Mesendoderm (in vitro differentiated cells): ENCODE data around the gene G0S2.
A peak's percentile ranks its signal among the peaks of the same experiment; 100 is the strongest.

ENCODE experiments used
- DNase-seq: peaks from one replicate; pipeline ENCODE4 v3.0.0; 2013
- H2AK5ac ChIP-seq: 2 replicates; pipeline ENCODE4 v1.6.1; 2013; ENCODE audit warnings: low read length, inconsistent platforms
- H2BK120ac ChIP-seq: 2 replicates; pipeline ENCODE4 v1.6.1; 2013; ENCODE audit warnings: low read depth, mild to moderate bottlenecking, low read length, moderate library complexity, mixed read lengths
- H2BK15ac ChIP-seq: replicated peaks from 2 replicates; pipeline ENCODE4 v1.6.1; 2013; ENCODE audit warnings: low read depth, mild to moderate bottlenecking, moderate library complexity
- H2BK5ac ChIP-seq: 2 replicates; pipeline ENCODE4 v1.6.1; 2013; ENCODE audit warnings: low read length, inconsistent platforms
- H3K18ac ChIP-seq: 2 replicates; pipeline ENCODE4 v1.6.1; 2013; ENCODE audit warnings: mild to moderate bottlenecking, low read length, mixed read lengths
- H3K23ac ChIP-seq: one replicate; pipeline ENCODE4 v1.6.1; 2013; ENCODE audit warnings: low read length
- H3K27ac ChIP-seq: 2 replicates; pipeline ENCODE4 v1.5.1; 2013; ENCODE audit warnings: low read depth, mild to moderate bottlenecking, inconsistent platforms, low read length, moderate library complexity
- H3K27me3 ChIP-seq: 2 replicates; pipeline ENCODE4 v1.6.1; 2013; ENCODE audit warnings: low read length, control low read depth, mild to moderate bottlenecking, inconsistent platforms; ENCODE audit not compliant: insufficient read depth, poor library complexity
- H3K36me3 ChIP-seq: 2 replicates; pipeline ENCODE4 v1.6.1; 2013; ENCODE audit warnings: low read length, inconsistent platforms; ENCODE audit not compliant: control insufficient read depth, insufficient read depth
- H3K4ac ChIP-seq: one replicate; pipeline ENCODE4 v1.6.1; 2013; ENCODE audit warnings: low read depth, mild to moderate bottlenecking, low read length, moderate library complexity
- H3K4me1 ChIP-seq: 2 replicates; pipeline ENCODE4 v1.6.1; 2013; ENCODE audit warnings: low read depth, low read length, inconsistent platforms; ENCODE audit not compliant: control insufficient read depth
- H3K4me2 ChIP-seq: 2 replicates; pipeline ENCODE4 v1.6.1; 2013; ENCODE audit warnings: low read length
- H3K4me3 ChIP-seq: 2 replicates; pipeline ENCODE4 v1.5.1; 2013; ENCODE audit warnings: mild to moderate bottlenecking, low read length
- H3K56ac ChIP-seq: one replicate; pipeline ENCODE4 v1.6.1; 2013; ENCODE audit warnings: low read length
- H3K79me1 ChIP-seq: 2 replicates; pipeline ENCODE4 v1.6.1; 2013; ENCODE audit warnings: low read length, inconsistent platforms
- H3K79me2 ChIP-seq: 2 replicates; pipeline ENCODE4 v1.6.1; 2013; ENCODE audit warnings: mild to moderate bottlenecking, low read length; ENCODE audit not compliant: control insufficient read depth, insufficient read depth
- H3K9ac ChIP-seq: 2 replicates; pipeline ENCODE4 v1.6.1; 2013; ENCODE audit warnings: low read length, inconsistent platforms
- H4K5ac ChIP-seq: one replicate; pipeline ENCODE4 v1.6.1; 2013; ENCODE audit warnings: low read length
- H4K8ac ChIP-seq: one replicate; pipeline ENCODE4 v1.6.1; 2013; ENCODE audit warnings: low read depth, mild to moderate bottlenecking, control low read depth, low read length, moderate library complexity
- WGBS: extraction: QIAGEN DNeasy Blood & Tissue Kit; methylation state at CpG from one replicate; pipeline ENCODE4 v1.1.7; 2013; ENCODE audit warnings: low lambda C conversion rate, missing lambda C conversion rate; ENCODE audit not compliant: insufficient coverage; ENCODE audit errors: extremely low coverage; 5-methylcytosine and 5-hydroxymethylcytosine counted together

The G0S2 gene

GRCh38 chr1:209628618-209629299 lies 46.5 kb upstream of the G0S2 start:
- H3K23ac ChIP-seq = no peak overlapping the region
- H3K79me1 ChIP-seq = no peaks in the 10 kb centered on the region
- no peaks in the 10 kb centered on the region for H3K4me1 ChIP-seq
- H4K8ac ChIP-seq = no peak overlapping the region
- H2BK120ac ChIP-seq = no peak overlapping the region
- WGBS = no CpG with 5 or more reads among the region's 7 CpGs
- H2AK5ac ChIP-seq = no peak overlapping the region
- H3K27me3 ChIP-seq = no peaks in the 10 kb centered on the region
- no peak overlapping the region for H2BK15ac ChIP-seq
- no peak for DNase-seq
- H3K4ac ChIP-seq = no peak overlapping the region
- no peaks in the 10 kb centered on the region for H3K36me3 ChIP-seq
- H4K5ac ChIP-seq = no peak overlapping the region
- H3K79me2 ChIP-seq = no peaks in the 10 kb centered on the region
- no peak overlapping the region for H3K9ac ChIP-seq
- no peak overlapping the region for H3K18ac ChIP-seq
- H3K4me3 ChIP-seq = no peak overlapping the region
- no peak overlapping the region for H3K56ac ChIP-seq
- no peak overlapping the region for H3K4me2 ChIP-seq
- H3K27ac ChIP-seq = no peak overlapping the region
- H2BK5ac ChIP-seq = no peak overlapping the region

- Histone ChIP-seq H3K4me3 (no peak overlapping the region), H3K27ac (no peak overlapping the region), H3K27me3 (no peaks in the 10 kb centered on the region), H4K5ac (no peak overlapping the region), H3K56ac (no peak overlapping the region), H2AK5ac (no peak overlapping the region), H3K9ac (no peak overlapping the region), H2BK5ac (no peak overlapping the region), H2BK120ac (no peak overlapping the region), H3K4ac (no peak overlapping the region), H2BK15ac (no peak overlapping the region), H3K79me2 (no peaks in the 10 kb centered on the region), H4K8ac (no peak overlapping the region), H3K4me1 (no peaks in the 10 kb centered on the region), H3K79me1 (no peaks in the 10 kb centered on the region), H3K18ac (no peak overlapping the region), H3K23ac (no peak overlapping the region), H3K36me3 (no peaks in the 10 kb centered on the region), H3K4me2 (no peak overlapping the region)
- no peak for DNase-seq
- no CpG with 5 or more reads among the region's 11 CpGs for WGBS
Observed at GRCh38 chr1:209629621-209630382, 45.4 kb upstream of the G0S2 start.

- Histone ChIP-seq H4K5ac (no peak overlapping the region), H3K27ac (no peak overlapping the region), H3K4me3 (no peak overlapping the region), H3K4me2 (no peak overlapping the region), H3K9ac (no peak overlapping the region), H4K8ac (no peak overlapping the region), H3K4me1 (no peaks in the 10 kb centered on the region), H3K56ac (no peak overlapping the region), H3K79me1 (no peaks in the 10 kb centered on the region), H2AK5ac (no peak overlapping the region), H2BK5ac (no peak overlapping the region), H3K27me3 (no peaks in the 10 kb centered on the region), H3K18ac (no peak overlapping the region), H2BK120ac (no peak overlapping the region), H2BK15ac (no peak overlapping the region), H3K79me2 (no peaks in the 10 kb centered on the region), H3K4ac (no peak overlapping the region), H3K36me3 (no peaks in the 10 kb centered on the region), H3K23ac (no peak overlapping the region)
- DNase-seq = peak; percentile 32
- WGBS = no CpG with 5 or more reads among the region's 17 CpGs
Observed at GRCh38 chr1:209630383-209631225, 44.6 kb upstream of the G0S2 start.

- Histone ChIP-seq H2AK5ac (no peak overlapping the region), H3K27ac (no peak overlapping the region), H2BK15ac (no peak overlapping the region), H3K79me2 (no peaks in the 10 kb centered on the region), H3K27me3 (no peaks in the 10 kb centered on the region), H3K18ac (no peak overlapping the region), H3K23ac (no peak overlapping the region), H3K56ac (no peak overlapping the region), H3K4me3 (no peak overlapping the region), H3K4ac (no peak overlapping the region), H4K8ac (no peak overlapping the region), H2BK120ac (no peak overlapping the region), H3K9ac (no peak overlapping the region), H3K4me1 (no peaks in the 10 kb centered on the region), H3K36me3 (no peaks in the 10 kb centered on the region), H3K79me1 (no peaks in the 10 kb centered on the region), H3K4me2 (no peak overlapping the region), H2BK5ac (no peak overlapping the region), H4K5ac (no peak overlapping the region)
- no peak for DNase-seq
- no CpG with 5 or more reads among the region's 6 CpGs for WGBS
Observed at GRCh38 chr1:209633335-209633997, 41.7 kb upstream of the G0S2 start.

- Histone ChIP-seq H3K79me1 (no peaks in the 10 kb centered on the region), H4K8ac (no peak overlapping the region), H3K27ac (no peak overlapping the region), H3K4me3 (no peak overlapping the region), H3K9ac (no peak overlapping the region), H4K5ac (no peak overlapping the region), H3K79me2 (no peaks in the 10 kb centered on the region), H3K4me2 (no peak overlapping the region), H3K4ac (no peak overlapping the region), H3K4me1 (no peaks in the 10 kb centered on the region), H3K18ac (no peak overlapping the region), H2AK5ac (no peak overlapping the region), H2BK5ac (no peak overlapping the region), H3K27me3 (no peaks in the 10 kb centered on the region), H2BK15ac (no peak overlapping the region), H3K56ac (no peak overlapping the region), H3K36me3 (no peaks in the 10 kb centered on the region), H2BK120ac (no peak overlapping the region), H3K23ac (no peak overlapping the region)
- no peak for DNase-seq
- no CpG with 5 or more reads among the region's 20 CpGs for WGBS
Observed at GRCh38 chr1:209634005-209634737, 41.0 kb upstream of the G0S2 start.
